HEK293T (cell line): ENCODE results near the gene RBM25.
"Not testable (repeated sequence)": the region's sequence is repeated elsewhere in the genome, so short reads cannot be mapped to it uniquely, and the experiment has no call there.

Source experiments
- CTCF ChIA-PET: fragments of 350-600 bp; formaldehyde crosslinking; extraction: SDS; loops from one replicate; lab custom pipeline; 2021; ENCODE audit warnings: antibody characterized with exemption, inconsistent platforms; lab: Yijun Ruan, JAX
- POLR2A ChIA-PET: fragments of 350-600 bp; formaldehyde crosslinking; extraction: SDS; loops from one replicate; lab custom pipeline; 2020; ENCODE audit warnings: antibody characterized with exemption, inconsistent platforms; lab: Yijun Ruan, JAX
- DNase-seq: peaks from one replicate; pipeline ENCODE4 v3.0.0; 2012; ENCODE audit warnings: mixed read lengths; ENCODE audit errors: extremely low spot score
- ARNT ChIP-seq: fragments of 450-650 bp; IDR thresholded peaks from 2 replicates; pipeline ENCODE4 v1.6.1; 2017; ENCODE audit warnings: mild to moderate bottlenecking
- BHLHE40 ChIP-seq: fragments of 450-650 bp; IDR thresholded peaks from 2 replicates; pipeline ENCODE4 v1.6.1; 2016; ENCODE audit warnings: mild to moderate bottlenecking, moderate library complexity, borderline replicate concordance
- CTBP1 ChIP-seq: fragments of 450-650 bp; IDR thresholded peaks from 2 replicates; pipeline ENCODE4 v1.6.1; 2016; ENCODE audit warnings: borderline replicate concordance
- ELF4 ChIP-seq: fragments of 450-650 bp; IDR thresholded peaks from 2 replicates; pipeline ENCODE4 v1.6.1; 2017; ENCODE audit warnings: antibody characterized with exemption
- FOXA1 ChIP-seq: fragments of 450-650 bp; IDR thresholded peaks from 2 replicates; pipeline ENCODE4 v1.6.1; 2016; ENCODE audit warnings: mild to moderate bottlenecking
- FOXK2 ChIP-seq: fragments of 450-650 bp; IDR thresholded peaks from 2 replicates; pipeline ENCODE4 v1.6.1; 2016; ENCODE audit warnings: mild to moderate bottlenecking
- FOXM1 ChIP-seq: fragments of 450-650 bp; IDR thresholded peaks from 2 replicates; pipeline ENCODE4 v1.6.1; 2017; ENCODE audit warnings: mild to moderate bottlenecking, borderline replicate concordance
- HDGF ChIP-seq: fragments of 450-650 bp; IDR thresholded peaks from 2 replicates; pipeline ENCODE4 v1.6.1; 2017; ENCODE audit warnings: antibody characterized with exemption, borderline replicate concordance
- L3MBTL2 ChIP-seq: fragments of 450-650 bp; conservative IDR thresholded peaks from 2 replicates; pipeline ENCODE4 v1.6.1; 2016; ENCODE audit warnings: mild to moderate bottlenecking
- LEF1 ChIP-seq: fragments of 450-650 bp; IDR thresholded peaks from 2 replicates; pipeline ENCODE4 v1.6.1; 2017; ENCODE audit warnings: mild to moderate bottlenecking, borderline replicate concordance
- NFRKB ChIP-seq: fragments of 450-650 bp; IDR thresholded peaks from 2 replicates; pipeline ENCODE4 v1.6.1; 2016; ENCODE audit warnings: mild to moderate bottlenecking, moderate library complexity
- PKNOX1 ChIP-seq: fragments of 450-650 bp; IDR thresholded peaks from 2 replicates; pipeline ENCODE4 v1.6.1; 2016
- SP1 ChIP-seq: fragments of 450-650 bp; IDR thresholded peaks from 2 replicates; pipeline ENCODE4 v1.6.1; 2017
- SUZ12 ChIP-seq: fragments of 450-650 bp; IDR thresholded peaks from 2 replicates; pipeline ENCODE4 v1.6.1; 2016; ENCODE audit warnings: mild to moderate bottlenecking
- TARDBP ChIP-seq: fragments of 450-650 bp; IDR thresholded peaks from 2 replicates; pipeline ENCODE4 v1.6.1; 2016
- ZNF384 ChIP-seq: fragments of 450-650 bp; IDR thresholded peaks from 2 replicates; pipeline ENCODE4 v1.6.1; 2016

Gene RBM25

GRCh38 chr14:73026243-73026844 lies 32.0 kb upstream of the RBM25 start:
- ChIA-PET CTCF (interaction anchor here (0.6 kb wide), 1 partner anchor 281 kb away, joined by 3 read pairs; no protein-coding TSS in a partner anchor), POLR2A (interaction anchor here (0.7 to 1.9 kb wide), 9 partner anchors 18 to 432 kb away, joined by 3 to 19 read pairs (median 4); partner anchors contain the start of genes NUMB and RBM25)
- no peak for TF ChIP-seq CTBP1
- no peak for TF ChIP-seq L3MBTL2
- no peak for DNase-seq

GRCh38 chr14:73026845-73027542 lies 31.3 kb upstream of the RBM25 start, which contains the start of gene ZFYVE1:
ZFYVE1 (minus strand) TSS chr14:73027106; CDS start chr14:73024508, 2,598 bp downstream.
- ChIA-PET POLR2A (interaction anchor here (0.7 to 1.9 kb wide), 10 partner anchors 14 to 431 kb away, joined by 3 to 19 read pairs (median 5); partner anchors contain the start of genes NUMB and RBM25), CTCF (no interaction called here)
- TF ChIP-seq SUZ12 (peak; percentile 82), HDGF (0 out of 2 replicates have a peak, but pooled peaks have one; percentile 66), L3MBTL2 (peak; percentile 61), ARNT (no peak), FOXM1 (no peak), SP1 (no peak), BHLHE40 (no peak), PKNOX1 (peak; percentile 24; the same call in 1 of the 2 replicates), ELF4 (peak; percentile 71; the same call in 1 of the 2 replicates), FOXK2 (peak; percentile 57; the same call in 1 of the 2 replicates), TARDBP (no peak), CTBP1 (peak; percentile 31; the same call in 1 of the 2 replicates), LEF1 (no peak)
- DNase-seq = peak; percentile 93

DNA sequence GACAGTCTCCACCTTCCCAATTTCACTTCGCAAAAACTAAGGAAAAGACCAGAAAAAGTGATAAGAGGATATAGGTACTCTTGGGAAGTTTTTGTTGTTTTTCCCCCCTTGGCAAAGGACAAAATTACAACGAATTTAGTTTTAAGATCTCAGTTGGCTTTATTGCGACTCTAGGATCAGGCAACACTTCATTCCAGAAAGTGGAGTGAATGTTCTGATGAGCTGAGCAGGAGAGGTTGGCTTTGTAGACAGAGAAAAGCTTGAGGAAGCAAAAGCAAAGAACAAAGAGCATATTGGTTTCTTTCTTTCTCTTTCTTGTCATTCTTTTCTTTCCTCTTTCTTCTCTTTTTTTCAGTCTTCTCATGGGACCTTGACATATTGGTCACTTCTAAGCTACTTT lies 30.8 kb upstream of the RBM25 start:
- no peak for TF ChIP-seq ZNF384
- no peak for TF ChIP-seq FOXA1
- no peak for TF ChIP-seq L3MBTL2
- no peak for TF ChIP-seq LEF1
- TF ChIP-seq TARDBP = no peak
- no peak for TF ChIP-seq PKNOX1
- no peak for TF ChIP-seq SP1
- no peak for DNase-seq
- POLR2A ChIA-PET = interaction anchor here (0.9 to 1.9 kb wide), 8 partner anchors 13 to 431 kb away, joined by 3 to 19 read pairs (median 5); partner anchors contain the start of genes NUMB and RBM25
- CTCF ChIA-PET = interaction anchor here (0.8 kb wide), 1 partner anchor 473 kb away, joined by 3 read pairs; no protein-coding TSS in a partner anchor

DNA sequence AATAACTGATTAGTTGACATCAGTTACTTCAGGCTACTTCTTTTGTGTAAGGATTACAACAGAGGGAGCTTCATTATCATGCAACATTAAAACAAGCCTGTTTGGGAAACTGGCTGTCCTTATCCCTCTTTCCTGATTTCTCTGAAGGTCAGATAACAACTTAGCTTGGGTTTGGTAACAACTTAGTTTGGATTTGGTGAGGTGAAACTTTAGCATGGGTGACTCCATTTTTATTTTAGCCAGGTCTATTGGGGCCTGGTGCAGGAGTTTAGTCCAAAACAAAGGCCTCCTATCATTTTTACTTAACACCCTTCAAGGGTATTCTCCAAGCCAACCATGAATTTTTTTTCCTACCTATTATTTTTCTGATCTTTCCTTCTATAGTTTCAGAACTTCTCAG lies 30.4 kb upstream of the RBM25 start:
- POLR2A ChIA-PET = interaction anchor here (1.3 to 1.9 kb wide), 7 partner anchors 13 to 430 kb away, joined by 3 to 19 read pairs (median 5); partner anchors contain the start of genes NUMB and RBM25
- DNase-seq = no peak
- TF ChIP-seq ELF4 = no peak
- CTCF ChIA-PET = interaction anchor here (0.8 kb wide), 1 partner anchor 472 kb away, joined by 3 read pairs; no protein-coding TSS in a partner anchor

DNA sequence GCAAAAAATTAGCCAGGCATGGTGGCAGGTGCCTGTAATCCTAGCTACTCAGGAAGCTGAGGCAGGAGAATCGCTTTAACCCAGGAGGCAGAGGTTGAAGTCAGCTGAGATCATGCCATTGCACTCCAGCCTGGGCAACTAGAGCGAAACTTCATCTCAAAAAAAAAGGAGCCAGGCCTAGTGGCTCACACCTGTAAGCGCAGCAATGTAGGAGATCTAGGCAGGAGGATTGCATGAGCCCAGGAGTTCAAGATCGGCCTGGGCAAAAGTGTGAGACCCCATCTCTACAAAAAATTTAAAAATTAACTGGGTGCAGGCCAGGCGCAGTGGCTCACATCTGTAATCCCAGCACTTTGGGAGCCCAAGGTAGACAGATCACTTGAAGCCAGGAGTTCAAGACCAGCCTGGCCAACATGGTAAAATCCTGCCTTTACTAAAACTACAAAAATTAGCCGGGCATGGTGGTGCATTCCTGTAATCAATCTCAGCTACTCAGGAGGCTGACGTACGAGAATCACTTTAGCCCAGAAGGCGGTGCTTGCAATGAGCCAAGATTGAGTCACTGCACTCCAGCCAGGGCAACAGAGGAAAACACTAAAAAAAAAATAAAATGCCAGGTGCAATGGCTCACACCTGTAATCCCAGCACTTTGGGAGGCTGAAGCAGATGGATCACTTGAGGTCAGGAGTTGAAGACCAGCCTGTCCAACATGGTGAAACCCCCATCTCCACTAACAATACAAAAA lies 21.5 kb upstream of the RBM25 start:
- DNase-seq, CTCF ChIA-PET: not testable (repeated sequence)
- POLR2A ChIA-PET = interaction anchor here (0.8 kb wide), 1 partner anchor 21 kb away, joined by 3 read pairs; the partner anchor contains the start of gene RBM25

- no peak for DNase-seq
- POLR2A ChIA-PET = interaction anchor here (4.1 kb wide), 1 partner anchor 11 kb away, joined by 33 read pairs; the partner anchor contains the start of gene RBM25
- TF ChIP-seq FOXA1 (no peak), CTBP1 (no peak), LEF1 (no peak), SUZ12 (no peak), ARNT (no peak), FOXK2 (no peak), NFRKB (no peak)
- CTCF ChIA-PET = no interaction called here
Measured at GRCh38 chr14:73047808-73048207, 10.5 kb upstream of the RBM25 start.
